GM18507 (cell line): Measurements from ENCODE around the gene ATXN1.

Source experiments
- DNase-seq: peaks from one replicate; pipeline ENCODE4 v3.0.0; 2011; ENCODE audit warnings: low read depth; ENCODE audit not compliant: insufficient read length; ENCODE audit errors: extremely low spot score
- FAIRE-seq: peaks from 2 replicates; lab custom pipeline; 2011; peaks lifted over from hg19 to GRCh38; lab: Jason Lieb, UNC

ATXN1 gene

GRCh38 chr6:16302721-16303552 is 458.3 kb downstream of the ATXN1 start:
- no peak for DNase-seq
- no peak for FAIRE-seq

DNA sequence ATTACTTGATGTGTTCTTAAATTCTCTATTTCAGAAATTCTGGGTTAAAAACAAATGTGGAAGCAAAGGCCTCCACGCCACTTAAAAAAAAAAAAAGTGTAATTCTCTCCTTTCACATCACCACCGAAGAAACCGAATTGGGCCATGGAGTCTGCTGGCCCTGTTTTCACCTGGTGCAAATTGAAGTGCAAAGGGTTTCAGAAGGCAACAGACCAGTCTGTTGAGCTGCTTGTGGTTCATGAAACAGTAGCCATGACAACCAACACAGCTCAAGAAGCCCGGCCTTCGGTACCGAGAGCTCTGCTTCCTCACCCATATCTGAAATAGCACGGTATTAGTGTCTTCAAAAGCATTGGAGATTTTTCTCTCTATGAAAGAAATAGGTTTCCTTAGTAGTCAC is 459.7 kb downstream of the ATXN1 start:
- FAIRE-seq (peak; percentile 74), DNase-seq (no peak)

DNA sequence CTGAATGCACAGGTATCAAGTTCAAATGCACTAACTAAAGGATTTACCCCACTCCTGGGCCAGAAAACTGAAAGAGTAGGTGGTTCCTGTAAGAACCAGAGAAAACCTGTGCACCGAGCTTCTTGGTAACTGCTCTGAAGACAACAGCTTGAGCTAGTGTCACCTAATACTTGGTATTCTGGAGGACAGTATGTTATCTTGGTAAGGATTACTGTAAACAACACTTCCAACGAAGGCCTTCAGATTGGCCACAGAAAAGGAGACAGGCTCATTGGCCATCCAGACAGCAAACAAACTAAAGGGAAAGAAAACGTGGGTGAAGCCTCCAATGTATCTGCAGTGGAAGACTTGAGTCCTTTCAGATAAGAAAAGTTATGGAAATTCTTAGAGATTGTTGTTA is 461.4 kb downstream of the ATXN1 start:
- no peak for FAIRE-seq
- no peak for DNase-seq

- FAIRE-seq (no peak), DNase-seq (no peak)
These were observed 465.1 kb downstream of the ATXN1 start for GRCh38 chr6:16296061-16296670.

- DNase-seq = no peak
- no peak for FAIRE-seq
These were observed 465.8 kb downstream of the ATXN1 start for GRCh38 chr6:16295471-16295870.

DNA sequence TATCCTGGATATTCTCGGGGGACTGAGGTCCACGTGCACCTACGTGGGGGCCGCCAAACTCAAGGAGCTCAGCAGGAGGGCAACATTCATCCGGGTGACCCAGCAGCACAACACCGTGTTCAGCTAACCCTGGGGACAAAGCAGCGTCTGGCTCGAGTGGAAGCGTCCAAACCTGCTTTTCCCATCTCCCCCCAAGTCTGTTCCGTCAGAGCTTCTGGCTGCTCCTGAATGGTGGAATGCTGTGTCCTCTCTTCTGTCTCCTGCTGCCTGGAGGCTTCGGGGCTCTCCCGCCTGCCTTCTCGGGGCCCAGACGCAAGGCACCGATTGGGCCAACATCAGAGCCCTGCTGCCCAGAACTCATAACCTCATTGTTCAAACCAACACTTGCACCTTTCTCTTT is 466.2 kb downstream of the ATXN1 start:
- no peak for DNase-seq
- no peak for FAIRE-seq

DNA sequence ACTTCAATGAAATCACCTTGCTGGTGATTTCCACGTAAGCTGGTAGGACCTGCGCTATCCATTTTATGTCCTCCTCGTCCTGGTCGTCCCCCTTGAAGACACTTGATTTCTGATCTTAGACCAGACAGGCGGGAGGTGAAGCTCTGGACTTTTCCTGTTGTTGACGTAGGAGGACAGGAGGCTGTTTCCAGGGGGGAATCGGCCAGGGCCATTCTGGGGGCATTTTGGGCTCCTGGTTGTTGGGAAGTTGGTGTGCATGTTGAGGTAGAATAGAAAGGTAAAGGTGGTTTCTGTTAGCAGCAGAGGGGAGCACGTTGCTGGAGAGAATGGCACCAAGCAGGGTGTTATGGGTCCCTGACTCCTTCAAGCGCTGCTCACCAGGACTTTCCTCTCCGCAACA is 466.9 kb downstream of the ATXN1 start:
- DNase-seq (no peak), FAIRE-seq (no peak)

- DNase-seq (no peak), FAIRE-seq (no peak)
These were observed 468.3 kb downstream of the ATXN1 start for GRCh38 chr6:16292942-16293341.

GRCh38 chr6:16292432-16292831 is 468.8 kb downstream of the ATXN1 start:
- FAIRE-seq (no peak), DNase-seq (no peak)

DNA sequence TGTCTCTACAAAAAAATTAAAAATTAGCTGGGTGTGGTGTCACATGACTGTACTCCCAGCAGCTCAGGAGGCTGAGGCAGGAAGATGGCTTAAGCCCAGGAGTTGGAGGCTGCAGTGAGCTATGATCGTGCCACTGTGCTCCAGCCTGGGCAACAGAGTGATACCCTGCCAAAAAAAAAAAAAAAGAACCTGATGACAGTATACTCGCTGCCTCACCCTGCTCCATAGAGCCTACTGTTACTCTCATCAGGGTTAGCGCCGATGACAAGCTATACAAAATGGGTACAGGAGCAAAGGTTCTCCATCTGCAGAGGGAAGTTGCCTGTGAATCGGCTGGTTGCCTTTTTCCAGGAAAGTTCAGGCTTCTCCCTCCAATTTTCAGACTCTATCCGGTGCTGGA is 469.5 kb downstream of the ATXN1 start:
- FAIRE-seq (no peak), DNase-seq (no peak)

DNA sequence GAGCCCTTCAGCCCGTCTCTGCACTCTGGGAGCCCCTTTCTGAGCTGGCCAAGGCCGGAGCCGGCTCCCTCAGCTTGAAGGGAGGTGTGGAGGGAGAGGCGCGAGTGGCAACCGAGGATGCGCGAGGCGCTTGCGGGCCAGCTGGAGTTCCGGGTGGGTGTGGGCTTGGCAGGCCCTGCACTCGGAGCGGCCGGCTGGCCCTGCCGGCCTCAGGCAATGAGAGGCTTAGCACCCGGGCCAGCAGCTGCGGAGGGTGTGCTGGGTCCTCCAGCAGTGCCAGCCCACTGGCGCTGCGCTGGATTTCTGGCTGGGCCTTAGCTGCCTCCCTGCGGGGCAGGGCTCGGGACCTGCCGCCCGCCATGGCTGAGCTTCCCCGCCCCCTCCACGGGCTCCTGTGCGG is 473.1 kb downstream of the ATXN1 start:
- FAIRE-seq = no peak
- DNase-seq = no peak

DNA sequence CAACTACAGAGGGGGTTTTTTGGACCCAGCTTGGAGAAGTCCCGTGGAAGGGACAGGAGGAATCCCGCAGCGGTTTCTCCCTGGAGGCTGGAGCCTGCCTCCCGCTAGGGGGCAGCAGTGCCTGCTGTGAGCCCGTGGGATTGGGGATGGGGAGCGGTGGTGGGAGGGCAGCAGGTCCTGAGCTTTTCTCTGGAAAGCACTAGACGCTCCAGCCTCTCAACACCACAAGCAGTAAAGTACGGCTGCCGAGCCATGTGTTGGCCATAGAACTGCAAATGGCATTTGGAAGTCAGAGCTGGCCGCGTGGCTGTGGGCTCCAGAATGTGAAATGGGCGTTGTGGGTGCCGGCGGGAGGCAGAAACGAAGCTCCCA is 475.1 kb downstream of the ATXN1 start:
- no peak for FAIRE-seq
- DNase-seq = no peak

DNA sequence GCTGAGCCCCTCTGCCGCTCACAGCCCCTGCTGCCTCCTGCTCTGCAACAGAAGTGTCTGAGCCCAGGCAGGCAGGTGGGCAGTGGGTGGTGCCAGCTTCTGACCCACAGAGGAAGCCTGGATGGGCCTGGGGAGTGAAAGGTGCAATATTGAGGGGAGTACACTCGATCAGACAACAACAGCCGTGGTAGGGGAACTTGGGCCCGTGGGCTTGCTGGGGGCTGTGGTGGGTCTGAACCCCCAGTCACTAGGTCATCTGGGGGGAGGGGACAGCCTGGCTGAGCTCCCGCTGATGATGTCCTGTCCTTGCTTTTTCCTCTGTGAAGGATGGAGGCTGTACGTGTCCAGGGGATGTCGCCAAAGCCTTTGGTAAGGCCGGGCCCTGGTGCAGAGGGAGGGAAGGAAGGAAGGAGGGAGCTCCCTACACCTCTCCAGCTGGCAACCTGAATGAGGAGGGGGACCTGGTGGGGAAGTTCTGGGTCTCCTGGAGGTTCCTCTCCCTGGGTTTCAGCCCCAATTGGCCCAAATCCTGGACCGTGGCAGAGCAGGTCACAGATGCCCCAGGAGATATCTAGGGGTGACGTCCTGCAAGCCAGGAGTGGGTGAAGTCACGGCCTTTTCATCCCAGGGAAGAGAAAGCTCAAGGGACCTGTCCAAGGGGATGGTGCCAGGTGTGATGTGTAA is 475.7 kb downstream of the ATXN1 start:
- DNase-seq (no peak), FAIRE-seq (no peak)

- FAIRE-seq (no peak), DNase-seq (no peak)
These were observed 476.8 kb downstream of the ATXN1 start for GRCh38 chr6:16284472-16284871.

GRCh38 chr6:16282370-16282769 is 478.9 kb downstream of the ATXN1 start:
- no peak for DNase-seq
- FAIRE-seq = no peak

DNA sequence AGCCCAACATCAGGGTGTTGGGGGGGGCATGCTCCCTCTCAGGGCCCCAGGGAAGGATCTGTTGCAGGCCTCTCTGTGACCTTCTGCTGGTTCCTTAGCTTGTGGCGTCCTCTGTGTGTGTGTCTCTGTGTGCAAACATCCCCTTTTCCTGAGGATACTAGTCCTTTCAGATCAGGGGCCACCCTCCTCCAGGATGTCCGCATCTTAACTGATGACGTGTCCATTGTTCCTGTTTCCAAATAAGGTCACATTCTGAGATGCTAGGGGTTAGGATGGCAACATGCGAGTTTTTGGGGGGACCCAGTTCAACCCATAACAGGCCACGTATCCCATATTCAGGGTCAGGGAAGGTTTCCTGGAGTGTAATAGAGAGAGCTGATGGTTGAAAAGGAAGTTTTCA is 482.0 kb downstream of the ATXN1 start:
- no peak for DNase-seq
- FAIRE-seq = no peak

DNA sequence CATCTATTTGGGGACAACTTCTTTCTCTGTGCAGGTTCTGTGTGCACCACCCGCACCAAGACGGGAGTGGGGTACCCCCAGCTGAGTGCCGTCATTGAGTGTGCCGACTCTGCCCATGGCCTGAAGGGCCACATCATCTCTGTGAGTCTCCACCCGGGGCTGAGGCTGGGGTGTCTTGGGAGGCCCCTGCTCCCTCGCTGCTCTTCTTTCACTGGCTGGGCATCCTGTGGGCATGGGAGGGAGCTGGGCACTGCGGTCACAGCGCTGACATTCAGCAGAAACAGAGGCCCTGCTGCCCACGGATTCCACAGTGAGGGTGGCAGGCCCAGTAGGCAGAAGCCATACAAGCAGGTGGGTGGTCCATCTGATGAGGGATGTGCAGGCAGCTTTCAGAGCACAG is 482.5 kb downstream of the ATXN1 start:
- DNase-seq (no peak), FAIRE-seq (no peak)

DNA sequence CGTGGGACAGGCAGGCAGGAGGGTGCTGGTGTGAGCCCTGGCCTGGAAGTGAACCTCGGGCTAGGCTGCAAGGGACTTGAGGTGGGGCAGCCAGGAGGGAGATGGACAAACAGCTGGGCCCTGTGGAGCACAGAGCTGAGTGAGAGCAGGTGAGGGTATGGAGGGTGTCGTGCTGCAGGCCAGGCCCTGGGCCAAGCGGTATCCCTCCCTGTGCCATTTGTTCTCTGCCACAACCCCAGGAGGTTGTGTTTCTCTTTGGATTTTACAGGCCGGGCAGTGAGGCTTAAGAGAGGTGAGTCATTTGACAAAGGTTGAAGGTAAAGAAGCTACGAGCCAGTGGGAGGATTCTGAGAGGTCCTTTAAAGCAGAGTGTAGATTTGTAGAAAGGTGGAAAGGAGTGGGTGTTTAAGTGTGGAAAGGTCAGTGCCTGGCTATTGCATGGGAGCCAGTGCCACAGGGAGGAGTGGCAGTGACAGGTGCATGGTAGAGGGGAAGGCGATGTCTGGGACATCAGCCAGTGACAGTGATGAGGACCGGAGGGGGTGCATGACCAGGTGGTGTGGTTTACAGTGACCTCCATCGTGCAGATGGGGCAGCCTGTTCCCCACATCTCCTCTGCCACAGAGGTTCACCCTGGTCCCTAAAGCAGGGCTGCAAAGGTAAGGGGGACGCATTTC is 483.1 kb downstream of the ATXN1 start:
- no peak for DNase-seq
- no peak for FAIRE-seq

- DNase-seq = peak; percentile 9
- no peak for FAIRE-seq
These were observed 483.9 kb downstream of the ATXN1 start for GRCh38 chr6:16277101-16277981.
